NCI-H1436 (cell line): Measurements from ENCODE around the gene CKLF.
A peak's percentile ranks its signal among the peaks of the same experiment; 100 is the strongest.
"Not testable (repeated sequence)": the region's sequence is repeated elsewhere in the genome, so short reads cannot be mapped to it uniquely, and the experiment has no call there.

Experiments used
- DNase-seq: peaks from one replicate; lab custom pipeline; 2025; lab: John Stamatoyannopoulos, UW

Gene CKLF

GRCh38 chr16:66552286-66553177, at the start of gene CKLF:
Gene CKLF, plus strand, starts transcription at chr16:66552576. Its CDS starts 140 bp downstream, at chr16:66552716.
- DNase-seq, result peak; percentile 78

- DNase-seq, result no peak
Observed at GRCh38 chr16:66503030-66503429, 49.3 kb upstream of the CKLF start.

- DNase-seq, result no peak
Observed at GRCh38 chr16:66503612-66504011, 48.8 kb upstream of the CKLF start.

- DNase-seq, result no peak
Observed at GRCh38 chr16:66507731-66508239, 44.6 kb upstream of the CKLF start.

GRCh38 chr16:66508248-66508913, 44.0 kb upstream of the CKLF start:
- peak; percentile 14 for DNase-seq

GRCh38 chr16:66508914-66509496, 43.4 kb upstream of the CKLF start:
- DNase-seq, result no peak

GRCh38 chr16:66509576-66509975, 42.8 kb upstream of the CKLF start:
- DNase-seq, result no peak

- DNase-seq, result no peak
Observed at GRCh38 chr16:66510298-66510697, 42.1 kb upstream of the CKLF start.

GRCh38 chr16:66510711-66511601, 41.4 kb upstream of the CKLF start:
- no peak for DNase-seq

GRCh38 chr16:66511602-66512271, 40.6 kb upstream of the CKLF start:
- no peak for DNase-seq

GRCh38 chr16:66512272-66513110, 39.9 kb upstream of the CKLF start:
- DNase-seq, result no peak

- DNase-seq, result no peak
Observed at GRCh38 chr16:66513111-66513723, 39.2 kb upstream of the CKLF start.

GRCh38 chr16:66514391-66514790, 38.0 kb upstream of the CKLF start:
- DNase-seq, result not testable (repeated sequence)

GRCh38 chr16:66514980-66515595, 37.3 kb upstream of the CKLF start:
- DNase-seq, result not testable (repeated sequence)

GRCh38 chr16:66515596-66516508, 36.5 kb upstream of the CKLF start:
- no peak for DNase-seq

GRCh38 chr16:66516509-66516807, 35.9 kb upstream of the CKLF start:
- no peak for DNase-seq

- no peak for DNase-seq
Observed at GRCh38 chr16:66516808-66517585, 35.4 kb upstream of the CKLF start.
